CD14-positive monocyte (primary cell): ENCODE results near the gene ITGAL. TPM values are rescaled to one million over a fixed set of nuclear protein-coding genes. Genes with fewer than 3 reads are reported as not detected.

ENCODE experiments used
- DNase-seq, 3 donors: peaks; one replicate each; pipeline ENCODE4 v3.0.0-alpha.2; 2011 to 2022
- H2AFZ ChIP-seq: 2 replicates; pipeline ENCODE4 v1.6.0; 2012; ENCODE audit warnings: mild to moderate bottlenecking, low read depth, low read length, inconsistent platforms; ENCODE audit not compliant: insufficient read depth, poor library complexity, severe bottlenecking
- H3K27ac ChIP-seq, 2 donors: 1 replicate in 1 of 2; 2 replicates in 1 of 2; pipeline ENCODE4 v1.5.1; 2012 to 2013; ENCODE audit warnings: low read length in 2 of 2, control low read depth in 1 of 2, inconsistent platforms in 1 of 2, low read depth in 1 of 2, mild to moderate bottlenecking in 1 of 2
- H3K27me3 ChIP-seq, 2 donors: one replicate each; pipeline versions ENCODE4 v1.6.0 to v1.6.1; 2011 to 2013; ENCODE audit warnings: low read length in 2 of 2; ENCODE audit not compliant: control insufficient read depth in 2 of 2, insufficient read depth in 2 of 2
- H3K36me3 ChIP-seq, 2 donors: replicated peaks in 1 of 2; 1 replicate in 1 of 2; 2 replicates in 1 of 2; pipeline versions ENCODE4 v1.5.1 to v1.6.1; 2012 to 2013; ENCODE audit warnings: low read length in 2 of 2, control low read depth in 1 of 2, inconsistent platforms in 1 of 2, mild to moderate bottlenecking in 1 of 2; ENCODE audit not compliant: insufficient read depth in 2 of 2, control insufficient read depth in 1 of 2
- H3K4me1 ChIP-seq, 2 donors: 1 replicate in 1 of 2; 2 replicates in 1 of 2; pipeline versions ENCODE4 v1.5.1 to v1.6.1; 2012 to 2013; ENCODE audit warnings: low read length in 2 of 2, control low read depth in 1 of 2, inconsistent platforms in 1 of 2, mild to moderate bottlenecking in 1 of 2, moderate library complexity in 1 of 2; ENCODE audit not compliant: insufficient read depth in 2 of 2, control insufficient read depth in 1 of 2
- H3K4me2 ChIP-seq: replicated peaks from 2 replicates; pipeline ENCODE3; 2012; ENCODE audit warnings: low read length, moderate library complexity, mild to moderate bottlenecking; ENCODE audit not compliant: poor library complexity, severe bottlenecking; ENCODE audit errors: extremely low read depth
- H3K4me3 ChIP-seq, 3 experiments: fragments of 200-600 bp in 1 of 3; sonication (generic) in 1 of 3; replicated peaks in 1 of 3; 1 replicate in 2 of 3; 2 replicates in 1 of 3; pipeline ENCODE4 v1.5.1; 2011 to 2013; ENCODE audit warnings: low read length in 3 of 3, mild to moderate bottlenecking in 3 of 3, control low read depth in 2 of 3, low read depth in 2 of 3, inconsistent platforms in 1 of 3, moderate library complexity in 1 of 3
- H3K79me2 ChIP-seq: 2 replicates; pipeline ENCODE4 v1.6.0; 2012; ENCODE audit warnings: mild to moderate bottlenecking, control low read depth, inconsistent platforms, low read length, moderate library complexity; ENCODE audit not compliant: insufficient read depth
- H3K9ac ChIP-seq: 2 replicates; pipeline ENCODE4 v1.6.0; 2017; ENCODE audit warnings: low read length, mild to moderate bottlenecking; ENCODE audit not compliant: insufficient read depth, poor library complexity, severe bottlenecking
- H3K9me3 ChIP-seq, 2 donors: replicated peaks in 1 of 2; 1 replicate in 1 of 2; 2 replicates in 1 of 2; pipeline versions ENCODE4 v1.5.1 to v1.6.1; 2012 to 2013; ENCODE audit warnings: low read length in 2 of 2, control low read depth in 1 of 2; ENCODE audit not compliant: control insufficient read depth in 1 of 2, insufficient read depth in 1 of 2
- H4K20me1 ChIP-seq: 2 replicates; pipeline ENCODE4 v1.6.0; 2012; ENCODE audit warnings: mild to moderate bottlenecking, low read length, control low read depth, moderate library complexity; ENCODE audit not compliant: insufficient read depth
- H3K27ac Mint-ChIP-seq, 7 donors: one replicate each; pipeline ENCODE4 v1.8.0; 2020; ENCODE audit warnings: mild to moderate bottlenecking in 7 of 7, mixed read lengths in 7 of 7, moderate library complexity in 6 of 7, inconsistent platforms in 2 of 7
- H3K27me3 Mint-ChIP-seq, 3 donors: one replicate each; pipeline ENCODE4 v1.8.0; 2021 to 2022; ENCODE audit warnings: low read depth in 3 of 3, mild to moderate bottlenecking in 3 of 3, mixed read lengths in 3 of 3, moderate library complexity in 3 of 3, inconsistent platforms in 1 of 3
- H3K36me3 Mint-ChIP-seq, 2 donors: one replicate each; pipeline ENCODE4 v1.8.0; 2020; ENCODE audit warnings: mixed read lengths in 2 of 2, inconsistent platforms in 1 of 2, mild to moderate bottlenecking in 1 of 2
- H3K4me1 Mint-ChIP-seq: one replicate; pipeline ENCODE4 v1.8.0; 2020; ENCODE audit warnings: mild to moderate bottlenecking, mixed read lengths
- H3K4me3 Mint-ChIP-seq, 2 donors: one replicate each; pipeline ENCODE4 v1.8.0; 2020; ENCODE audit warnings: mild to moderate bottlenecking in 2 of 2, mixed read lengths in 2 of 2, moderate library complexity in 1 of 2
- H3K9me3 Mint-ChIP-seq, 7 donors: one replicate each; pipeline ENCODE4 v1.8.0; 2020 to 2022; ENCODE audit warnings: mixed read lengths in 7 of 7, mild to moderate bottlenecking in 6 of 7, moderate library complexity in 6 of 7, inconsistent platforms in 2 of 7
- WGBS: methylation state at CpG from one replicate; pipeline ENCODE4 v1.1.5; 2013; ENCODE audit warnings: missing lambda C conversion rate; ENCODE audit not compliant: insufficient coverage; 5-methylcytosine and 5-hydroxymethylcytosine counted together
- intact Hi-C, 2 donors: fragments of 100-400 bp; cut with micrococcal nuclease; formaldehyde crosslinking; loops; one replicate each; pipeline versions ENCODE4 v1.15.0 to v1.15.1; 2023
- polyA plus RNA-seq, 3 donors: library from polyadenylated mRNA; depleted of rRNA in 1 of 3; unstranded in 2 of 3; stranded (reverse) in 1 of 3; fragments of 300-500 nt in 2 of 3; fragments of >200 nt in 1 of 3; fragmentation: Illumina TruSeq in 2 of 3; gene quantifications; 1 replicate in 2 of 3; 2 replicates in 1 of 3; pipeline ENCODE4 v1.2.3, GENCODE V29; 2012 to 2021
- TF ChIP-seq, protein P1 (sequence below): fragments of 200-600 bp; IDR thresholded peaks from one replicate; pipeline ENCODE4 v1.8.0; 2022; ENCODE audit warnings: antibody characterized with exemption, mild to moderate bottlenecking

ITGAL gene
- polyA plus RNA-seq, 3 donors, result 56.8 to 474 (median 109) TPM

DNA sequence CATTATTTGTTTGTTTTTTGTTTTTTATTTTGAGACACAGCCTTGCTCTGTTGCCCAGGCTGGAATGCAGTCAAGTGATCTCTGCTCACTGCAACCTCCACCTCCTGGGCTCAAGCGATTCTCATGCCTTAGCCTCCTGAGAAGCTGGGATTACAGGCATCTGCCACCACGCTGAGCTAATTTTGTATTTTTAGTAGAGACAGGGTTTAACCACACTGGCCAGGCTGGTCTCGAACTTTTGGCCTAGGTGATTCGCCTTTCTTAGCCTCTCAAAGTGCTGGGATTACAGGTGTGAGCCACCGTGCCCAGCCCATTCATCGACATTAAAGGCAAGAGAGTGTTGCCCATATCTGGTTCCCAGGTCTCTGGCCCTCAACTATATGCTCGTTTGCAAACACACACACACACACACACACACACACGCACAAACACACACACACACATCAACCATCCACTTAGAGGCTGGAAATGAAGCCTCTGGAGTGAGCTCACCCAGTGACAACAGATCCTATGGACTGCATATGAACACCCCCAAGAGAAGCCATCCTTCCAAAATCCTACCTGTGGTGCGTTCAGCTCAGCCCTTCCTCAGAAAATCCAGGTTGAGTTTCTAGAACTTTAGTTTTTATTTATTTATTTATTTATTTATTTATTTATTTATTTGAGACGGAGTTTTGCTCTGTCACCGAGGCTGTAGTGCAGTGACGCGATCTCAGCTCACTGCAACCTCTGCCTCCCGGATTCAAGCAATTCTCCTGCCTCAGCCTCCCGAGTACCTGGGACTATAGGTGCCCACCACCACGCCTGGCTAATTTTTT lies 14.6 kb upstream of the ITGAL start:
- whole genome bisulfite sequencing, result 85% methylated on average over 8 of the region's 16 CpGs
- H3K9me3 ChIP-seq, result no peaks in the 10 kb centered on the region
- H3K4me3 Mint-ChIP-seq, result no peak overlapping the region
- peak overlapping the region; percentile 86 to 89 for H3K27ac ChIP-seq
- no peak overlapping the region for H3K4me2 ChIP-seq
- H2AFZ ChIP-seq, result no peak overlapping the region
- TF ChIP-seq, protein P1, sequence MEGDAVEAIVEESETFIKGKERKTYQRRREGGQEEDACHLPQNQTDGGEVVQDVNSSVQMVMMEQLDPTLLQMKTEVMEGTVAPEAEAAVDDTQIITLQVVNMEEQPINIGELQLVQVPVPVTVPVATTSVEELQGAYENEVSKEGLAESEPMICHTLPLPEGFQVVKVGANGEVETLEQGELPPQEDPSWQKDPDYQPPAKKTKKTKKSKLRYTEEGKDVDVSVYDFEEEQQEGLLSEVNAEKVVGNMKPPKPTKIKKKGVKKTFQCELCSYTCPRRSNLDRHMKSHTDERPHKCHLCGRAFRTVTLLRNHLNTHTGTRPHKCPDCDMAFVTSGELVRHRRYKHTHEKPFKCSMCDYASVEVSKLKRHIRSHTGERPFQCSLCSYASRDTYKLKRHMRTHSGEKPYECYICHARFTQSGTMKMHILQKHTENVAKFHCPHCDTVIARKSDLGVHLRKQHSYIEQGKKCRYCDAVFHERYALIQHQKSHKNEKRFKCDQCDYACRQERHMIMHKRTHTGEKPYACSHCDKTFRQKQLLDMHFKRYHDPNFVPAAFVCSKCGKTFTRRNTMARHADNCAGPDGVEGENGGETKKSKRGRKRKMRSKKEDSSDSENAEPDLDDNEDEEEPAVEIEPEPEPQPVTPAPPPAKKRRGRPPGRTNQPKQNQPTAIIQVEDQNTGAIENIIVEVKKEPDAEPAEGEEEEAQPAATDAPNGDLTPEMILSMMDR, result no peak
- no peaks in the 10 kb centered on the region for H4K20me1 ChIP-seq
- H3K9ac ChIP-seq, result no peak overlapping the region
- no peak overlapping the region for H3K4me3 ChIP-seq
- H3K36me3 Mint-ChIP-seq, result no peaks in the 10 kb centered on the region
- peaks cover 41 to 42% of the 10 kb centered on the region in 2 donors for H3K4me1 ChIP-seq
- H3K36me3 ChIP-seq, result no peaks in the 10 kb centered on the region
- no peaks in the 10 kb centered on the region for H3K27me3 ChIP-seq
- peak overlapping the region; percentile 79 to 92 (median 85) for H3K27ac Mint-ChIP-seq
- peaks cover 0 to 3% (median 2%) of the 10 kb centered on the region in 3 donors for H3K27me3 Mint-ChIP-seq
- DNase-seq, result no peak
- intact Hi-C loops, result no loop called here
- H3K79me2 ChIP-seq, result no peaks in the 10 kb centered on the region
- H3K9me3 Mint-ChIP-seq, result no peaks in the 10 kb centered on the region
- H3K4me1 Mint-ChIP-seq, result peaks cover 43% of the 10 kb centered on the region

DNA sequence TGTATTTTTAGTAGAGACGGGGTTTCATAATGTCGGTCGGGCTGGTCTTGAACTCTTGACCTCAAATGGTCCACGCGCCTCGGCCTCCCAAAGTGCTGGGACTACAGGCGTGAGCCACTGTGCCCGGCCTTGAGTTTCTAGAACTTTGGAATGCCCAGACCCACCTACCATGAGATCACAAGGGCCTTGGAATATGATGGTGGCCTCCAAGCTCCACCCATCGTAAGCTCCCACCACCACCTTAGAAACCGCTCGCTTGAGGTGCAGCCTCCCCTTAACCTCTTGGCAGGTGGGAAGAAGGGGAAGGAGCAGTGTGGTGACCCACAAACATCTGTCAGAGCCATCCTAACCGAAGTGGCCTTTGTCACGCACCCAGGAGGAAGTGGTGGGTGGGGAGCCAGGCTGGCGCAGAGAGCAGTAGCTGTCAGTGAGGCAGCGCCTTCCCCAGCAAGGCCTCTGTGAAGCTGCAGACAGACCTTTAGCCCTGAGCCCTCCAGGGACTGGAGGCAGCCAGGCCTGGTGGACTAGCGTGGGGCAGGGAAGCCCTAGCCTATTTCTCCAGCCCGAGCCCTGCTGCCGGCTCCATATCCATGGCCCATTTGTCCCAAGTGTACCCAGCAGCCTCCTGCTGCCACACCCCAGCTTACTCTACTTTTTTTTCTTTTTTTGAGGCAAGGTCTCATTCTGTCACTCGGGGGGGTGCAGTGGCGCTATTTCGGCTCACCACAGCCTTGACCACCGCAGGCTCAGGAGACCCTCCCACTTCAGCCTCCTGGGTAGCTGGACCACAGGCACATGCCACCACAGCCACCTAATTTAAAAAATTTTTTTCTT lies 13.8 kb upstream of the ITGAL start:
- H3K36me3 Mint-ChIP-seq, result no peaks in the 10 kb centered on the region
- Histone ChIP-seq H3K36me3 (no peaks in the 10 kb centered on the region), H3K4me3 (peak overlapping the region in 1 of 3 experiments; percentile 37), H3K79me2 (no peaks in the 10 kb centered on the region), H3K9me3 (no peaks in the 10 kb centered on the region), H3K27me3 (no peaks in the 10 kb centered on the region), H3K4me1 (peaks cover 46% of the 10 kb centered on the region in 2 donors), H3K9ac (peak overlapping the region; percentile 37), H3K27ac (peak overlapping the region; percentile 86 to 89), H2AFZ (peak overlapping the region; percentile 73), H4K20me1 (no peaks in the 10 kb centered on the region), H3K4me2 (peak overlapping the region; percentile 32)
- 21% methylated on average over 14 of the region's 22 CpGs for WGBS
- intact Hi-C loops, result no loop called here
- H3K27me3 Mint-ChIP-seq, result peaks cover 0 to 3% (median 2%) of the 10 kb centered on the region in 3 donors
- DNase-seq, result peak; percentile 83 to 93 (median 89)
- peak overlapping the region; percentile 79 to 92 (median 85) for H3K27ac Mint-ChIP-seq
- TF ChIP-seq, protein P1, result no peak
- peak overlapping the region in 1 of 2 donors; percentile 55 for H3K4me3 Mint-ChIP-seq
- peaks cover 48% of the 10 kb centered on the region for H3K4me1 Mint-ChIP-seq
- H3K9me3 Mint-ChIP-seq, result no peaks in the 10 kb centered on the region
